Measurements from ENCODE around the gene PTPRM. TPM values are rescaled to one million over a fixed set of nuclear protein-coding genes. Genes with fewer than 3 reads are reported as not detected.

Gene PTPRM
- total RNA-seq, 4 donors from 2014 or later, result 81.5 to 98.9 (median 86.8) TPM

- WGBS, 2 donors (ENCODE audit: low coverage in 1 of 2), result 94 to 96% methylated on average over 2 to 4 of the region's 5 CpGs
- Histone ChIP-seq H3K27ac (no peak overlapping the region), H3K27me3 (no peaks in the 10 kb centered on the region), H3K4me1 (no peaks in the 10 kb centered on the region), H3K36me3 (no peaks in the 10 kb centered on the region), H3K4me3 (no peak overlapping the region), H3K9me3 (no peaks in the 10 kb centered on the region)
- ATAC-seq, result no peak
- TF ChIP-seq EP300 (IDR thresholded peaks at IDR 0.05) (no peak), POLR2A (IDR thresholded peaks at IDR 0.05) (no peak), POLR2AphosphoS5 (IDR thresholded peaks at IDR 0.05) (no peak), CTCF (IDR thresholded peaks at IDR 0.05) (no peak)
These were observed 640.9 kb downstream of the PTPRM start for GRCh38 chr18:8207996-8208395.

- Histone ChIP-seq H3K27ac (no peak overlapping the region), H3K27me3 (no peaks in the 10 kb centered on the region), H3K4me1 (no peaks in the 10 kb centered on the region), H3K36me3 (peaks cover 0 to 4% of the 10 kb centered on the region in 2 donors), H3K4me3 (no peak overlapping the region), H3K9me3 (no peaks in the 10 kb centered on the region)
- TF ChIP-seq POLR2AphosphoS5 (IDR thresholded peaks at IDR 0.05), result no peak
- TF ChIP-seq EP300 (IDR thresholded peaks at IDR 0.05), result no peak
- TF ChIP-seq CTCF (IDR thresholded peaks at IDR 0.05), result no peak
- no peak for TF ChIP-seq POLR2A (IDR thresholded peaks at IDR 0.05)
- 72 to 100% methylated on average over 4 to 5 of the region's 6 CpGs for WGBS, 2 donors (ENCODE audit: low coverage in 1 of 2)
- ATAC-seq, result no peak
These were observed 641.6 kb downstream of the PTPRM start for GRCh38 chr18:8208716-8209115.

GRCh38 chr18:8212896-8213780 lies 646.0 kb downstream of the PTPRM start:
- Histone ChIP-seq H3K27me3 (no peaks in the 10 kb centered on the region), H3K9me3 (no peaks in the 10 kb centered on the region), H3K27ac (no peak overlapping the region), H3K36me3 (peaks cover 0 to 4% of the 10 kb centered on the region in 2 donors), H3K4me1 (no peaks in the 10 kb centered on the region), H3K4me3 (no peak overlapping the region)
- no peak for TF ChIP-seq POLR2A (IDR thresholded peaks at IDR 0.05)
- TF ChIP-seq EP300 (IDR thresholded peaks at IDR 0.05), result no peak
- TF ChIP-seq CTCF (IDR thresholded peaks at IDR 0.05), result no peak
- no peak for TF ChIP-seq POLR2AphosphoS5 (IDR thresholded peaks at IDR 0.05)
- WGBS, 2 donors (ENCODE audit: low coverage in 1 of 2), result 70 to 100% methylated on average over 1 to 8 of the region's 8 CpGs
- no peak for ATAC-seq

GRCh38 chr18:8215741-8216140 lies 648.6 kb downstream of the PTPRM start:
- ATAC-seq, result no peak
- Histone ChIP-seq H3K36me3 (peaks cover 0 to 4% of the 10 kb centered on the region in 2 donors), H3K9me3 (no peaks in the 10 kb centered on the region), H3K4me3 (no peak overlapping the region), H3K27ac (no peak overlapping the region), H3K27me3 (no peaks in the 10 kb centered on the region), H3K4me1 (no peaks in the 10 kb centered on the region)
- TF ChIP-seq POLR2A (IDR thresholded peaks at IDR 0.05) (no peak), POLR2AphosphoS5 (IDR thresholded peaks at IDR 0.05) (no peak)
- WGBS, 2 donors (ENCODE audit: low coverage in 1 of 2), result 89 to 100% methylated on average over 2 of the region's 2 CpGs

- peaks cover 0 to 4% of the 10 kb centered on the region in 2 donors for H3K36me3 ChIP-seq
- ATAC-seq, result no peak
- WGBS, 2 donors (ENCODE audit: low coverage in 1 of 2), result 44 to 84% methylated on average over 7 to 8 of the region's 8 CpGs
- TF ChIP-seq CTCF (IDR thresholded peaks at IDR 0.05), result no peak
- TF ChIP-seq POLR2AphosphoS5 (IDR thresholded peaks at IDR 0.05), result no peak
- TF ChIP-seq POLR2A (IDR thresholded peaks at IDR 0.05), result no peak
- TF ChIP-seq EP300 (IDR thresholded peaks at IDR 0.05), result no peak
- no peaks in the 10 kb centered on the region for H3K4me1 ChIP-seq
- H3K27ac ChIP-seq, result no peak overlapping the region
- H3K4me3 ChIP-seq, result no peak overlapping the region
- no peaks in the 10 kb centered on the region for H3K9me3 ChIP-seq
- H3K27me3 ChIP-seq, result no peaks in the 10 kb centered on the region
These were observed 650.0 kb downstream of the PTPRM start for GRCh38 chr18:8217051-8217564.

Data from gastroesophageal sphincter (tissue), 4 donors.